GM21717 (cell line): ENCODE measurements around the gene MEIOB.
"Not testable (repeated sequence)": the region's sequence is repeated elsewhere in the genome, so short reads cannot be mapped to it uniquely, and the experiment has no call there.

Experiments
- ATAC-seq: cut with Tn5 transposase; IDR thresholded peaks from one replicate; pipeline ENCODE4 v1.9.1; 2021; ENCODE audit warnings: mild to moderate bottlenecking, moderate library complexity; ENCODE audit not compliant: unreplicated experiment

MEIOB gene

GRCh38 chr16:1879477-1879876, 7.5 kb upstream of the MEIOB start:
- no peak for ATAC-seq

- ATAC-seq = no peak
Measured at GRCh38 chr16:1878256-1878655, 6.3 kb upstream of the MEIOB start.

- no peak for ATAC-seq
Measured at GRCh38 chr16:1877804-1878203, 5.8 kb upstream of the MEIOB start.

- no peak for ATAC-seq
Measured at GRCh38 chr16:1877089-1877488, 5.1 kb upstream of the MEIOB start.

GRCh38 chr16:1876468-1876867, 4.5 kb upstream of the MEIOB start:
- no peak for ATAC-seq

GRCh38 chr16:1876066-1876465, 4.1 kb upstream of the MEIOB start:
- ATAC-seq = not testable (repeated sequence)

GRCh38 chr16:1874854-1875253, 2.9 kb upstream of the MEIOB start:
- ATAC-seq = no peak

- ATAC-seq = no peak
Measured at GRCh38 chr16:1870365-1871082, 1.4 kb downstream of the MEIOB start.

GRCh38 chr16:1865902-1866690, 5.9 kb downstream of the MEIOB start:
- no peak for ATAC-seq

GRCh38 chr16:1863681-1864460, 8.1 kb downstream of the MEIOB start:
- ATAC-seq = no peak

GRCh38 chr16:1862394-1862793, 9.6 kb downstream of the MEIOB start:
- no peak for ATAC-seq

GRCh38 chr16:1861730-1862129, 10.2 kb downstream of the MEIOB start:
- no peak for ATAC-seq

GRCh38 chr16:1859650-1860049, 12.3 kb downstream of the MEIOB start:
- no peak for ATAC-seq

GRCh38 chr16:1858189-1858865, 13.6 kb downstream of the MEIOB start:
- ATAC-seq = no peak

GRCh38 chr16:1857433-1858097, 14.4 kb downstream of the MEIOB start:
- ATAC-seq = no peak

GRCh38 chr16:1851793-1852192, 20.2 kb downstream of the MEIOB start:
- ATAC-seq = no peak

- ATAC-seq = no peak
Measured at GRCh38 chr16:1850981-1851380, 21.0 kb downstream of the MEIOB start.

GRCh38 chr16:1846416-1846815, 25.5 kb downstream of the MEIOB start:
- ATAC-seq = no peak

- no peak for ATAC-seq
Measured at GRCh38 chr16:1845985-1846384, 26.0 kb downstream of the MEIOB start.

- ATAC-seq = no peak
Measured at GRCh38 chr16:1839554-1839953, 32.4 kb downstream of the MEIOB start.

GRCh38 chr16:1834096-1834495, 37.9 kb downstream of the MEIOB start:
- ATAC-seq = no peak
